Lower leg skin (tissue), 4 donors: Measurements from ENCODE around the gene BICRA. TPM values are rescaled to one million over a fixed set of nuclear protein-coding genes. Genes with fewer than 3 reads are reported as not detected.
"Not testable (repeated sequence)": the region's sequence is repeated elsewhere in the genome, so short reads cannot be mapped to it uniquely, and the experiment has no call there.

Source experiments
- DNase-seq, 2 donors: peaks; one replicate each; pipeline ENCODE4 v3.0.0-alpha.2; 2019; ENCODE audit warnings: low spot score in 2 of 2
- H3K4me3 ChIP-seq: fragments of 200-600 bp; sonication (generic); 2 replicates; pipeline ENCODE4 v1.5.1; 2017; ENCODE audit warnings: mild to moderate bottlenecking, low read depth; ENCODE audit not compliant: poor library complexity, severe bottlenecking
- CTCF ChIP-seq, 3 donors: fragments of 450-650 bp; IDR thresholded peaks; one replicate each; pipeline ENCODE4 v1.5.1; 2016; ENCODE audit warnings: antibody characterized with exemption in 3 of 3, mild to moderate bottlenecking in 3 of 3, moderate library complexity in 2 of 3
- POLR2A ChIP-seq, 2 donors: fragments of 450-650 bp; IDR thresholded peaks; one replicate each; pipeline ENCODE4 v1.6.1; 2016 to 2017; ENCODE audit warnings: antibody characterized with exemption in 2 of 2, mild to moderate bottlenecking in 1 of 2, moderate library complexity in 1 of 2
- WGBS, 2 donors: methylation state at CpG; one replicate each; pipeline ENCODE4 v1.1.5; 2018; 5-methylcytosine and 5-hydroxymethylcytosine counted together
- intact Hi-C: fragments of 100-400 bp; cut with DNase I; formaldehyde crosslinking; loops from one replicate; pipeline ENCODE4 v1.15.0; 2023; ENCODE audit warnings: low total_unique reads
- total RNA-seq, 4 donors: library from RNA; depleted of rRNA; stranded (reverse); fragments of >200 nt; gene quantifications; one replicate each; pipeline ENCODE4 v1.1.0, GENCODE V29; 2016

The BICRA gene
- total RNA-seq, 4 donors from 2014 or later = 12.5 to 25.4 (median 18.4) TPM

- peak in 1 of 2 donors; percentile 60 for DNase-seq
- no peak overlapping the region for H3K4me3 ChIP-seq
- 67 to 72% methylated on average over 41 to 48 of the region's 48 CpGs for WGBS, 2 donors
- TF ChIP-seq CTCF (IDR thresholded peaks at IDR 0.05) (no peak), POLR2A (IDR thresholded peaks at IDR 0.05) (no peak)
- intact Hi-C loops = no loop called here
These were observed 116.9 kb downstream of the BICRA start for GRCh38 chr19:47725759-47726401.

- DNase-seq = no peak
- no peak for TF ChIP-seq POLR2A (IDR thresholded peaks at IDR 0.05)
- TF ChIP-seq CTCF (IDR thresholded peaks at IDR 0.05) = no peak
- 65 to 71% methylated on average over 4 of the region's 4 CpGs for WGBS, 2 donors
- H3K4me3 ChIP-seq = no peak overlapping the region
- intact Hi-C loops = no loop called here
These were observed 117.5 kb downstream of the BICRA start for GRCh38 chr19:47726467-47726866.

GRCh38 chr19:47728295-47728694 is 119.4 kb downstream of the BICRA start:
- DNase-seq, intact Hi-C loops, H3K4me3 ChIP-seq: not testable (repeated sequence)
- WGBS, 2 donors = 84 to 99% methylated on average over 4 of the region's 4 CpGs

GRCh38 chr19:47729468-47729798 is 120.5 kb downstream of the BICRA start:
- WGBS, 2 donors = 7 to 13% methylated on average over 8 to 9 of the region's 9 CpGs
- no peak overlapping the region for H3K4me3 ChIP-seq
- intact Hi-C loops = no loop called here
- peak; percentile 60 to 92 for DNase-seq
- no peak for TF ChIP-seq POLR2A (IDR thresholded peaks at IDR 0.05)
- TF ChIP-seq CTCF (IDR thresholded peaks at IDR 0.05) = no peak

GRCh38 chr19:47729799-47730520 is 121.0 kb downstream of the BICRA start:
- intact Hi-C loops = no loop called here
- H3K4me3 ChIP-seq = no peak overlapping the region
- TF ChIP-seq POLR2A (IDR thresholded peaks at IDR 0.05) = no peak
- no peak for TF ChIP-seq CTCF (IDR thresholded peaks at IDR 0.05)
- peak; percentile 65 to 94 for DNase-seq
- WGBS, 2 donors = 25 to 28% methylated on average over 28 to 30 of the region's 30 CpGs

GRCh38 chr19:47730521-47730889 is 121.6 kb downstream of the BICRA start:
- no peak overlapping the region for H3K4me3 ChIP-seq
- intact Hi-C loops = no loop called here
- no peak for TF ChIP-seq POLR2A (IDR thresholded peaks at IDR 0.05)
- no peak for TF ChIP-seq CTCF (IDR thresholded peaks at IDR 0.05)
- WGBS, 2 donors = 83 to 87% methylated on average over 8 of the region's 8 CpGs
- no peak for DNase-seq
